Stromal cell of bone marrow (primary cell): ENCODE measurements around the gene CAMK1D.
A peak's percentile ranks its signal among the peaks of the same experiment; 100 is the strongest.

Experiments
- DNase-seq: peaks from one replicate; pipeline ENCODE4 v3.0.0-alpha.2; 2012; ENCODE audit warnings: low read depth

CAMK1D gene

GRCh38 chr10:12629767-12630165 is 280.4 kb downstream of the CAMK1D start:
- no peak for DNase-seq

DNA sequence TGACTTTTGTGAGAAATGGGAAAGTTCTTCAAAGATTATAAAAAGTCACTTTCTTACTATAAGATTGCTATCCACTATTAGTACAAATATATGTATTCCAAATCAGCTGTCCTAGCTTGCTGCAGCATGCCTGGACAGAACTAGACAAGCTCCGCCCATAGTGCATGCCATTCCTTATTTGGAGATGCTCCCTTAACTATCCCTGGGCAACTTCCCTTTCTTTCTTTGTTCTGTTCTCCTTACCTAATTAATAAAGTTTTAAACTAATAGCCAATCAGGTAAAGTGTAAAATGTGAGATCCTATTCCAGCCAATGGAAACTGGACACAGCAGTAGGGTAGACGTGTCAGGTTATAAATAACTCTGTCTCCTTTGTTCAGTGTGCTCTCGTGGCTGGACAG is 281.9 kb downstream of the CAMK1D start:
- no peak for DNase-seq

- no peak for DNase-seq
Measured at GRCh38 chr10:12631787-12632562, 282.6 kb downstream of the CAMK1D start.

- no peak for DNase-seq
Measured at GRCh38 chr10:12633776-12634620, 284.7 kb downstream of the CAMK1D start.

- DNase-seq, result no peak
Measured at GRCh38 chr10:12634621-12634931, 285.2 kb downstream of the CAMK1D start.

- no peak for DNase-seq
Measured at GRCh38 chr10:12635127-12635541, 285.8 kb downstream of the CAMK1D start.

- no peak for DNase-seq
Measured at GRCh38 chr10:12636571-12636970, 287.2 kb downstream of the CAMK1D start.

- no peak for DNase-seq
Measured at GRCh38 chr10:12637649-12638048, 288.3 kb downstream of the CAMK1D start.

DNA sequence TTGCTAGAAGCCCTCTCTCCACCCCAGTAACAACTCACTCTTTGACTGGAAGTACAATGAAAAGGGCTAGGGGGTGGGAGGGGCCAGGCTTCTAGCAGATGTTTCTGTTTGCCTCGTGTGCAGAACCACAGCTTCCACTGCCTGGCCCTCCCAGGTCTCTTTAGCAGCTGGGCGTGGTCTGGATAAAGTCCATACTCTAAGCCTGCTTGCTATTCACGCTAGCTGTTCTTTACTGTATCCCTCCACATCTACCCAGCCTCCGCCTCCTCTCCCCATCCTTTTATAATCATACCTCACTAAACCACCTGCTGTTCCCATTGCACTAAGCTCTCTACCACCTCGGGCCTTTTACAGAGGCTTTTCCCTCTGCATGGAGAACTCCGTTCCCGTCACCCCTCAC is 288.8 kb downstream of the CAMK1D start:
- no peak for DNase-seq

GRCh38 chr10:12638781-12639180 is 289.4 kb downstream of the CAMK1D start:
- DNase-seq, result no peak

- DNase-seq, result no peak
Measured at GRCh38 chr10:12639996-12640944, 290.9 kb downstream of the CAMK1D start.

- DNase-seq, result no peak
Measured at GRCh38 chr10:12642036-12642435, 292.7 kb downstream of the CAMK1D start.

DNA sequence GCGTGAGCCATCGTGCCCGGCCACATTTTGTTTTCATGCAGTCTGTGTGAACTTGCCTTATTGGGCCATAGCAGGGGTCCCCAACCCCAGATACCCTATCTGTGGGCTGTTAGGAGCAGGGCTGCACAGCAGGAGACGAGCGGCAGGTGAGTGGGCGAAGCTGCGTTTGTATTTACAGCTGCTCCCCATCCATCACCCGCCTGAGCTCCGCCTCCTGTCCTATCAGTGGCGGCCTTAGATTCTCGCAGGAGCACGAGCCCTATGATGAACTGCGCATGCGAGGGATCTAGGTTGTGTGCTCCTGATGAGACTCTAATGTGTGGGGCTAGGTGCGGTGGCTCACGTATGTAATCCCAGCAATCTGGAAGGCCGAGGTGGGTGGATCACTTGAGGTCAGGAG is 293.9 kb downstream of the CAMK1D start:
- no peak for DNase-seq

DNA sequence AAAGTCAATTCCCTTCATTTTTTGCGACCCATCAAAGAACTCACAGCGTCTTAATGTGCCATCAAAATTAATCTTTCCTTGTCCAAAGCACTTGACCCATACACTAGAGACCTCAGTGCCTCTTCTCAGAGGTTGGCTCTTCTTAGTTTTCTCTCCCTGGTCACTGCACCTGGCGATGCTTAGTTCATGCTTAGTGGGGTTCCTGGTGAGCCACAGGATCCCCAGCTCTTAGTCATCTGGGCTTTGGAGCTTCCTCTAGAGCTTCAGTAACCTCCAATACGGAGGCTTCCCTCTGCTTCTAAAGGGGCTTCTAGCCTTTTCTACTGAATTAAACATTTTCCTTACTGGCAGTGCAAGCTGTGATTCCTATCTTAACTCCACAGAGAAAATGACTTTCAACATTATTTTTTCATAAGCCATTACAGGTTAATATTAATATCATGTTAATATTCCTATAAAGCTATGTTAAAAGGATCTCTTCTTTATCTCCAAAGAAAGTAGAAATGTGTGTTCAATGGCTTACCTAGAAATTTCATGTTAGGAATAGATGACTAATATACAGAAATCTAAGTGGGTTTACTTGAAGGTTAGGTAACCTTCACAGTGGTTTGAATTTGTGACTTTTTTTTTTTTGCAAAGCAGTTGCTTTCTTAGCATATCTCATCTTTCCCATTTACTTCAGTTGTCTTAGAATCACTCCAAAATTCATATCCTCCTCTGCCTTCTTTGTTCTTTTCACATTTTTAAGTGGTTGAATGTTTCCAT is 295.2 kb downstream of the CAMK1D start:
- no peak for DNase-seq

- no peak for DNase-seq
Measured at GRCh38 chr10:12645449-12645848, 296.1 kb downstream of the CAMK1D start.

- DNase-seq, result no peak
Measured at GRCh38 chr10:12649012-12649584, 299.8 kb downstream of the CAMK1D start.

DNA sequence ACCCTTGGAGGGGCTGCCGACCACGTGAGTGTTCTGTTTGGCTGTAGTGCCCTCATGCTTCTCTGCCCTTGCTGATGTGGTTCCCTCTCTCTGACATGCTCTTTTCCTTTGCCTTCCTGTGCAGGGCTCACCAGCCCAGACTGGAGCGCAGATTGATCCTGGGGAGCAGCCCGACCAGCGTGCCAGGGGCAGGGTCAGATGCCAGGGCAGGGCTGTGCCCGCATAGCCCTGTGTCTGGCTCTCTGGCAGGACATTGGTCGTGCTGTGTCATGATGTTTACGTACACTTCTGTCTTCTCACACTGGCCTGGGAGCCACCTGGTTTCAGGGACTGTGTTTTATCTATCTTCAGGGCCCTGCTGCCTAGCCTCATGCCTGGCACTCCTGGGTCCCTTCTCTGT is 300.8 kb downstream of the CAMK1D start:
- no peak for DNase-seq

GRCh38 chr10:12650538-12651298 is 301.4 kb downstream of the CAMK1D start:
- no peak for DNase-seq

- no peak for DNase-seq
Measured at GRCh38 chr10:12655940-12656339, 306.6 kb downstream of the CAMK1D start.

DNA sequence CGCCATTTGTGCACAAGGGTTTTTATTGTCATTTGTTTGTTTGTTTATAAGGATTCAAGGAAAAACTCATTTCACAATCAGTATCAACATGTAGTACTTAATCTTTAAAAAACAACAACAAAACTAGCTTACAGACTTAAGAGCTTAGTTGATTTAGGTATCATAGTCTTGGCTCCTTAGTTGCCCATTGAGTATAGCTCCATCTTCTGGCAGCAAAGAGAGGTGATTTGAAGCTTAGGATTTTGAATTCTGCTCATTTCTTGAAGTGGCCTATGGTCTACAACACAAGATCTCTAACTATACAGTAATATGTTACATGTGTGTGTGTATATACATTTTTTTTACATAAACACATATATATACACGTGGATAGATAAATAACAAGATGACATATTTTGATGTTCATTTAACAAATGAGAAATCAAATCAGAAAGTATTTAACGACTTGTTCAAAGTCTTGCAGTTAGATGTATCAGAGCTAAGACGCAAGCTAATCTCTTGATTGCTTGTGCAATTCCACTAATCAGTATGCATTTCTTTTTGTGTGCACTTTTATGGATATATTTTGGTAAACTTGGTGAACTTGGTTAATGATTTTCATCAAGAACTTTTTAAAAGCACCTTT is 307.3 kb downstream of the CAMK1D start:
- DNase-seq, result peak; percentile 29
